GM19455 (cell line): Measurements from ENCODE around the gene HJURP.

Experiments used
- ATAC-seq: cut with Tn5 transposase; IDR thresholded peaks from one replicate; pipeline ENCODE4 v1.9.1; 2021; ENCODE audit not compliant: unreplicated experiment

The HJURP gene

GRCh38 chr2:233831011-233831721 lies 23.2 kb downstream of the HJURP start:
- ATAC-seq: no peak

DNA sequence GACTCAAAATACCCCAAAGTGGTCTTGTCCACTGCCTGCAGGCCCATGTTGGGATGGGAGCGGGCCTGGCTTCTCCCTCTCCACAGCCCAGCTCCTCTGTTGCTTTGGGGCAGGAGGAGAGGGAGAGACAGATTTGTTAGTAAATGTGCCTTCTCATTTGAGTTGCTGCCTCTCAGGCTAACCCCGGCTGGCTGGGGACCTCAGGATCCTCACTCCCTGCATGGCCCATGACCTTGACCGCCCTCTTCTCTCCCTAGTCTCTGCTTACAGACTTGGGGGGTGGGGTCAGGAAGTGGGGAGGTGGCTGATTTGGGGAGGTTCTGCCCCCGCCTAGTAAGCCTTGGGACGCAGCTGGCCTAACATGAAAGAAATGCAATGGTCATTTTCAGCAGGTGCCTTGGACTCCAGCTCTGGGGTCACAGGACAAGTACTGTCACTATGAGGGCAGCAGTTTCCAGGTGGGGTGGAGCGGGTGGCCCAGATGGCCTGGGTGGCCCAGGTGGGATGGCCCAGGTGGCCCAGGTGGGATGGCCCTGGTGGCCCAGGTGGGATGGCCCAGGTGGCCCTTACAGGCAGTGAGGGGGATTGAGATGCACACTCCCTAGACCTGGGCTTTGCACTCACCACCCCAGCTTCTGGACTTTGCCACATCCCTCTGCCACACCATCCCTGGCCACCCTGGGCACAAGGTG lies 24.1 kb downstream of the HJURP start:
- ATAC-seq: no peak

GRCh38 chr2:233829193-233830110 lies 24.9 kb downstream of the HJURP start:
- no peak for ATAC-seq

- ATAC-seq: no peak
Observed at GRCh38 chr2:233828546-233829192, 25.7 kb downstream of the HJURP start.

DNA sequence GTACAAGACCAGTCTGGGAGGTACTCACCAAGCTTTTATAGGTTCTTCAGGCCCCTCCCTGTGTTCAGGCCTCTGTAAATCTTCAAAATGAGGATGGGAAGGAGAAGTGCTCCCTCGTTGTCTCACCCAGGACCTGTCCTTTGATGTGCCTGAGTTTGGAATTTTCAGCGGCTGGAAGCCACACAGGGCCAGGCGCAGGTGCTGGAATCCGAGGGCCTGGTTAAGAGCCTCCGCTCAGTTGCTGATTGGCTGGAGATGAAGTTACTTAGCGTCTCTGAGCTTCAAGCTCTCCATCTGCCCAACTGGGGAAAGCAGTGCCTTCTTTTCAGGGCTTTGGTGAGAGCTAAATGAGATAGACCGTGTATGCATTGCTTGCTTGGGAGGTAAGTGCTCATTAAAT lies 30.0 kb downstream of the HJURP start:
- ATAC-seq: no peak

GRCh38 chr2:233823731-233824121 lies 30.6 kb downstream of the HJURP start:
- no peak for ATAC-seq

DNA sequence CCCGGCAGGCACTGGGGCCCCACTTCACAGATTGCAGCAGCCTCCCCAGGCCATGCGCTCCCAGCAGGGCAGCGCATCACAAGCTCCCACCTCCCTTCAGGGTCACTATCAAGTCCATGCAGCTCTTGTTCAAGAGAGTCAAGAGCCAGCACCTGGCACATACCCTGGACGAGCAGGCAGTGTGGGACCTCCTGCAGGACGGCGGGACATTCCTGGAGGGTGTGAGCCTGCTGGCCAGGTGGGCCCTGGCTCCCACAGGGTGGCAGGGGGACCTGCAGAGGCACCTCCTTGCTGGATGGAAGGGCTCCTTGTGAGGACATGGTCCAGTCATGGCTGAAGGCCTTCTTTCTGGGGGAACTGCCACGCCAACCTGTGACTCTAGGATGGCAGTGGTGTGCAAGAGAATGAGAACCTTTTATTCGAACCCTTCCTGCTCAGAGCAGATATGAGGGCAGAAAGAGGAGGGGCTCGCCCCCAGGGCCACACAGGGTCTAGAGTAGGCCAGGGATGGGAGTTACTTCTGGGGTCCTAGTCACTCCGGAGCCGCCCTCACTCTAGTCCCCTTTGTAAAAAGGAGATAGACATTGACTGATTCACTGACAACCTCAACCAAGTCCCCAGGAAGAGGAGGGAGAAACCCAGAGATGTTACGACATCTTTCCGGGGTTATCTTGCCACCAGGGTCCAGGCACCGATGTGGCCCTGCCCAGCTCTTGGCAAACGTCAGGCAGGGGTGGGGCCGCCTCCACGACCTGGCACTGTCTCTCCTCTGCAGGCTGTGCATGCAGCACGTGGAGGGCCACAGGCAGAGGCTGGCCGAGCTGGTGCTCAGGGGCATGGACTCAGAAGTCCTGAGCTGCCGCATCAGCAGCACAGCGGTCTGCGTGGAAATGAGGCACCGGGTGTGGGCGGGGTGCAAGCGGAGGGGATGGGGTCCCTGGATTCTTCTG lies 31.3 kb downstream of the HJURP start:
- ATAC-seq: no peak

GRCh38 chr2:233822101-233822771 lies 32.1 kb downstream of the HJURP start:
- ATAC-seq: no peak

DNA sequence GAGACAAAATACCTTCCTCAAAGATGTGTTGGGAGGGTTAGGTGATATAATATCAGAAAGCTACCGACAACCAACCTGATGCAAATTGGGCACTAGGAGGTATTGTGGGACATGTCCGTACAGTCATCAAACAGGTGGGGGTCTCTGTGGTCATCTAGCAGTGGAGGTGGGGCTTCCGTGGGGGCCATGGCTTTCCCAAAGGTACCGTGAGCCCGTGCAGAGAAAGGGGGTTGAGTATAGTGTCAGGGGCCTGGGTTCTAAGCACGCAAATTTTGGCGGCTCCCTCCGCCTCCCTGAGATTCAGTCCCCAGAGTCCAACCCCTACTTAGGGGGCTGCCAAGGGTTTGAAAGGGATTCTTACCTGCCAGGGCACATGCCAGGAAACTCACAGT lies 32.6 kb downstream of the HJURP start:
- ATAC-seq: no peak

- ATAC-seq: no peak
Observed at GRCh38 chr2:233821196-233821595, 33.1 kb downstream of the HJURP start.

DNA sequence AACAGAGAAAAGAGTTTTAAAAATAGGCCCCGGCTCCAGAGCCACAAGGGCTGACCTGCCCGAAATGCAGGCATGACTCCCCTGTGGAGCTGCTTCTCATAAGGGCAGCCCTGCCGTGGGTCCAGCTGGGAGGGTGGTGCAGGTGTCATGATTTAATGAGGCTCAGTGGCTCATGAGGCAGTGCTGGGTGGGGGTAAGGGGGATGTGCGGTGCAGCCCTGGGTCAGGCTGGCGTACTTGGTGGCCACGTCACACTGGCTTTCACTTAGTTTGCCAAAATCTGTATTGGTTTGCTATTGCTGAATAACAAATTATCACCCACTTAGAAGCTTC lies 33.6 kb downstream of the HJURP start:
- no peak for ATAC-seq

DNA sequence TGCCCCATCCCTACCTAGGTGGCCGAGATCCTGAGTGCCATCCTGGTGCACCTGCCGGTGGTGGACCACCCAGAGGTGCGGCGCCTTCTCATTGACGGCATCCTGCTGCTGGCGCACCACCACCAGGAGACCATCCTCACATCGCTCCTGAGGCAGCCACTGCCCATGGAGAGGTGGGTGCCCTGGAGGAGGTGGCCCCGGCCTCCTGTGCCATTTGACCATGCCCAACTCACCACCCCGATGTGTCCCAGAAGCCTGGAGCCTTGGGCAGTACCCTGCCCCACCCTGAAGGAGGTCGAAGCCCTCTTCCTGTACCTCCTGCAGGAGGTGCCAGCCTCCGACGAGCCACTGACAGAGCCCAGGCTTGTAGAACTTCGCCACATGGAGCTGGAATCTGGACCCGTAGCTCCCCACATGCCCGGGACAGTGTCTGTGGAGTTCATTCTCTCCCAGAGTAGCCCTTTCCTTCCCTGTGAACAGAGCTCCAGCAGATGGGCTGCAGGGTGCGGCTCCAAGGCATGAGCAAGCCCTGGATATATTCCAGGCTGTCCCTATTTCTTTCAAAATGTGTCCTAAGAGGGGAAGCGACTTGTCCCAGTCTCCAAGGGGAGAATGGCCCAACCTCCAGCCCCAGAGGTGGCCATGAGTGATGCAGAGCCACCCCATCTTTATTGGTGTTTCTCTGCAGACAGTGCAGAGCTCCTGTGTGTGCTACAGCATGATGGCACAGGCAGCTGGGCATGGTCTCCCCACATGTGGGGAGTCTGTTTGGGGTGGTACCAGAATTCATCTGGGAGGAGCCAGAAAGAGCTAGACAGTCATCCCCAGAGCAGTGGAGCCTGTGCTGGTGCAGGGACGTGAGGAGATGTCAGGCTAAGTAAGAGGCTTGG lies 34.2 kb downstream of the HJURP start:
- no peak for ATAC-seq

DNA sequence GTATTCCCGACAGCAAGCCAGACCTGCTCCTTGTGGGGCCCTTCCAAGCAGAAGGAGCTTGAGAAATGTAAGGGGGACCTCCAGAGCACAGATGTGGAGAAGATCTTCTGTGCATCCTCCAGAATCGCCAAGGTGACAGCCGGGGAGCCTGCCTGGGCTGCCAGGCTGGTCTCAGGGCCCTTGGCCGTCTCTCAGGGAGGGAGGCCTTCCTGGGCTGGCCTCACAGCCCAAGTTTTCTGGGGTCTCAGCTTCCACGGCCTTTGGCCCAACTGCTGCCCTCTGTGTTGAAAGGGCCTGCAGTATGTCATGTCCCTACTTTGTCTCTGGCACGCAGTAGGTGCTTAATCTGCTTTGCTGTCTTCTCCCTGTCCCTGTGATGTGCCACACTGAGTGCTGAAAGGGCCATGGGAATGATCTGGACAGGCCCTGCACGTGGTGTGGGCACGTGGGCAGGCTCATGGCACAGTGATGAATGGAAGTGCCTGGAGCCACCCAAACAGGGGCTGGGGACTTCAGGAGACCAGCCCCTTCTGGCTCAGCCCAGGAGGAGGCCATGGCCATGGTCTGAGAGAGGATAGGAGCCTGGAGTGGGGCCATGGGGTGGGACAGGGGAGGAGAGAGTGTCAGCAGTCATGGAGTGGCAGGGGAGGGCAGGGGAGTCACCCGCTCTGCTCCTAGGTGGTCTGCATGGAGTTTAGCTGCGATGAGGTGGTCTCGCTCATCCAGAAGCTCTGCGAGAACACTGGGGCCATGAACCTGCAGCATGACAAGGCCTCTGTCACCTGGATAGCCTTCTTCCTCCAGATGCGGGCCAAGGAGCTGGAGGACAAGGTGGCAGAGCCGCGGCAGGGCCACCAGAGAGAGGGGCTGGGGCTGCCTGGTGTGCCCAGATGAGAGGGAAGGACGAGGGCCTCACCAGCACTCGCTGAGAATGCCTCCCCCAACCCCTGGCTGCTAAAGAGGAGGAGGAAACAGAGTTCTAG lies 35.4 kb downstream of the HJURP start:
- ATAC-seq: no peak

GRCh38 chr2:233817995-233818638 lies 36.2 kb downstream of the HJURP start:
- ATAC-seq: no peak

- no peak for ATAC-seq
Observed at GRCh38 chr2:233817361-233817911, 36.9 kb downstream of the HJURP start.

- no peak for ATAC-seq
Observed at GRCh38 chr2:233816771-233817170, 37.6 kb downstream of the HJURP start.

DNA sequence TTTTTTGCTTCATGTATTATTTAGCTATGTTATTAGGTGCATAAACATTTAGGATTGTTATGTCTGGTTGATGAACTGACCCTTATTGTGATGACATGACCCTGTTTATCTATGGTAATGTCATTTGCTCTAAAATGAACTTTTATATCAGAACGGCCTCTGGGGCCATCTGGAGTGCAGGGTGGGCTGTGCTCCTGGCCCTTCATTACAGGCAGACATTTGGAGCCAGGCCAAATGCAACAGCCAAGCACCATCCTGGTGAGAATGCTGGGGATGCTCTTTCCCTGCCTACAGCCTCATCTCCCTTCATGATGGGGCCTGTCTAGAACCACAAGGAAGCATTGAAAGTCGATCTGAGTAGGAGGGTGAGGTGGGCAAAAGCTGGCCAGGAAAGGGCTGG lies 38.0 kb downstream of the HJURP start:
- no peak for ATAC-seq
